ENCODE results near the gene LRFN2. TPM values are rescaled to one million over a fixed set of nuclear protein-coding genes. Genes with fewer than 3 reads are reported as not detected.

Gene LRFN2
- total RNA-seq = not detected

DNA sequence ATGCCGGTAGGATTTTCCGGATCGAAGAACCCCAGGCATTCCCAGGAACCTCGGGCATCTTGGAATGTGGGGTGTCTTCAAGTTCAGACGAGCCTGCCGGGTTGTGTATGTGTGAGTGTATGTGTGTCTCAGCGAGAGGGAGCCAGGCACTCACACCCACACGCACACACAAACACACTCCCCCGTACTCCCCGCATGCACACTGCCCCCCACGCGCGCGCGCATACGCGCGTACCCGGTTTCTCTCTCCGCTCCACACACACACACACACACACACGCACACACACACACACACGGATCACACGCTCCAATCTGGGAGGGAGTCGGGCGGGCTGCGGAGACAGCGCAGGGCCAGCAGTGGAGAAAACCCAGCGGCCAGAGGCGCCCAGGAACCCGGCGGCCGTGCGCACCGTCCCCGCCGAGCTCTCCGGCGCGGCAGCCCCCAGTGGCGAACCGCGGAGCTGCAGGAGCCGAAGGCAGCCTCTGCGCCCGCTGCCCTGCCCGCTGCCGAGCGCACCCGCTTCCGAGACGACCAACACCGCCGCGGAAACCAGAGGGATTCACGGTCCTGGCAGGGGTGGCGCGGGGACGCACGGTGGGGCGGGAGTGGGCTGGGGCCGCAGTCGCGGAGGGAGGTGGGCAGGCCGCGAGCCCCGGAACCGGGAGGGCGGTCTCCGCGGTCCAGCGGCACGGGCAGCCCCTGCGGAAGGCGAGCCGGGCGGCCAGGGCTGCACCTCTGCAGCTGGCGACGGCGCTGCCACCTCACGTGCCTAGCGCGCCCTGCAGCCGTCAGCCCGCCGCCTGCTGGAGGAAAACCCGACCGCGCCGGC, at the start of gene LRFN2:
TSS of gene LRFN2 (minus strand) at position 125 of the 830 bp plus-strand sequence.
- H3K36me3 Mint-ChIP-seq = no peaks in the 10 kb centered on the region
- DNase-seq (peak; percentile 73), ATAC-seq (peak; percentile 88)
- CTCF ChIA-PET = interaction anchor here (0.7 to 2.0 kb wide), 8 partner anchors 10 to 325 kb away, joined by 3 to 7 read pairs (median 3); no protein-coding TSS in a partner anchor
- H3K27me3 Mint-ChIP-seq = peaks cover 79% of the 10 kb centered on the region
- no peak within 1 kb of the TSS for H3K27ac Mint-ChIP-seq
- no peaks in the 10 kb centered on the region for H3K9me3 Mint-ChIP-seq (ENCODE audit: low read depth)
- H3K4me3 Mint-ChIP-seq = peak within 1 kb of the TSS; percentile 64
- peaks cover 18% of the 10 kb centered on the region for H3K4me1 Mint-ChIP-seq

DNA sequence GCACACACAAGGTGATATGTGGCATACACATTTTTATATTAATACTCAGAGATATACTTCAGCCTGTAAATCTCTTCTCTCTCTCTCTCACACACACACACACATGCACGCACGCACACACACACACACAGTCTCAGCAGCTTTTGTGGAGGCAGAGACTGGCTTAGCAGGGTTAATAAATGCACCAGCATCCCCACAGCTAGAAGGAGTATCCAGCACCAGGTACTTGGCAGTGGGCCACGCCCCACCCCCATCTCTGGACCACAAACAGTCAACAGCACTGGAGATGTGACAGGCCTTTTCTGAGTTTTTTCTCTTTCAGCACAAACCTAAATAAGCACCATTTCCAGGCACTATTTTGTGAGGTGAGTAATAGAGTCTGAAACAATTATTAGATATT, 47.3 kb upstream of the LRFN2 start:
- CTCF ChIA-PET = no interaction called here
- DNase-seq = no peak
- Mint-ChIP-seq H3K9me3 (ENCODE audit: low read depth) (no peaks in the 10 kb centered on the region), H3K4me3 (no peak overlapping the region), H3K36me3 (no peaks in the 10 kb centered on the region), H3K4me1 (no peaks in the 10 kb centered on the region), H3K27me3 (peaks cover 7% of the 10 kb centered on the region), H3K27ac (no peak overlapping the region)
- no peak for ATAC-seq

DNA sequence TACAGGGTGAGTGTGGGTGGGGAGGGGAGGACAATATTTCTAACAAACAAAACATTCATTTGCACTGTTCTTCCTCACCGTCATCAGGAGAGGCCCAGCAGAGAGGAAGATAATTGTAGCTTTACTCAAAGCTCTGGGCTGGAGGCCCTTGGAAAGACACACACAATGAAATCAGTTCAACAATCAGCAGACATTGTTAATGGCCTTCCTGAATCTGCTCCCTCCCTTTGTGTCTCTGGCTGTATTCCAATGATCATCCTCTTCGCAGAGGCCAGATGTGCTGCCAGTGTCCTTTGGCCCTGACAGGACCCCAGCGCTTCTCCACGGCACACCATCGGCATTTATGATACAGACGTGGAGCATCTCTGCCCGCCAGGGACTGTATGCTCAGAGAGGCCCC, 44.6 kb upstream of the LRFN2 start:
- Mint-ChIP-seq H3K9me3 (ENCODE audit: low read depth) (no peaks in the 10 kb centered on the region), H3K4me3 (no peak overlapping the region), H3K27me3 (peaks cover 7% of the 10 kb centered on the region), H3K36me3 (no peaks in the 10 kb centered on the region), H3K4me1 (no peaks in the 10 kb centered on the region), H3K27ac (no peak overlapping the region)
- DNase-seq (no peak), ATAC-seq (no peak)
- CTCF ChIA-PET = no interaction called here

DNA sequence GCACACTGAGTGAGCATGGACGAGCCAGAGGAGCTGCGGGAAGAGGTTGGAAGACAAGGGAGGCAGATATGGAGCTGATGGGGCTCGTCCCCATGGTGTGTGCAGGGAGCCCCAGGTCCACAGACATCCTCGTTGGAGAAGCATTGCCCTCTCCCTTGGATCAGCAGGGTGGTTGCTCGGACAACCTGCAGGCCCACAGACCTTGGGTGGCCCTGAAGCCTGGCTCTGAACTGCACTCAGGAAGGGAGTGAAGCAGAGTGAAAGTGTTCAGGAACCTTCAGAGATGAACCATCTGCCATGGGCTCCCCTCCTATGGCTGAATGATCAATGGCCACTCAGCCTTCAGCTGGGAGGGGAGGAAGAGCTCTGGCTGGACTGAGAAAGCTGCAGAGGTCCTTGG, 43.3 kb upstream of the LRFN2 start:
- Mint-ChIP-seq H3K27ac (no peak overlapping the region), H3K9me3 (ENCODE audit: low read depth) (no peaks in the 10 kb centered on the region), H3K27me3 (peaks cover 7% of the 10 kb centered on the region), H3K4me3 (no peak overlapping the region), H3K4me1 (no peaks in the 10 kb centered on the region), H3K36me3 (no peaks in the 10 kb centered on the region)
- no peak for DNase-seq
- CTCF ChIA-PET = no interaction called here
- no peak for ATAC-seq

DNA sequence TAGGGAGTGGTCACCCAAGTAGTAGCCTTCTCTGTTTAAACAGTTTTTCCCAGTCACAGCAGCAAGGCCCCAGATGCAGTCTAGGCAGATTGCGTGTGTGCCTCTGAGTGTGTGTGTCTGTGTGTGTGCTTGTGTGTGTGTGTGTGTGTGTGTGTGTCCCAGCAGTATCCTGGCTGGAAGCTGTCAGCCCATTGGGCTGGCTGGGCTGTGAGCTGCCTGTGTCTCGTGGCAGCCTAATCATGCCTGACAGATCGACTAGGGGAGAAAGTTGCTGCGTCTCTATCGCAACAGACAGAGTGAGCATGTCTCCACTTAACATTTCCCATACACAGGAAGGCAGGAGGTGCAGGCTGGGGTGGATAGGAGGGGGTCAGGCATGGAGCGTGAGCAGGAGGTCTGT, 42.9 kb upstream of the LRFN2 start:
- CTCF ChIA-PET = no interaction called here
- DNase-seq (no peak), ATAC-seq (no peak)
- Mint-ChIP-seq H3K4me1 (no peaks in the 10 kb centered on the region), H3K27me3 (peaks cover 7% of the 10 kb centered on the region), H3K4me3 (no peak overlapping the region), H3K36me3 (no peaks in the 10 kb centered on the region), H3K27ac (no peak overlapping the region), H3K9me3 (ENCODE audit: low read depth) (no peaks in the 10 kb centered on the region)

DNA sequence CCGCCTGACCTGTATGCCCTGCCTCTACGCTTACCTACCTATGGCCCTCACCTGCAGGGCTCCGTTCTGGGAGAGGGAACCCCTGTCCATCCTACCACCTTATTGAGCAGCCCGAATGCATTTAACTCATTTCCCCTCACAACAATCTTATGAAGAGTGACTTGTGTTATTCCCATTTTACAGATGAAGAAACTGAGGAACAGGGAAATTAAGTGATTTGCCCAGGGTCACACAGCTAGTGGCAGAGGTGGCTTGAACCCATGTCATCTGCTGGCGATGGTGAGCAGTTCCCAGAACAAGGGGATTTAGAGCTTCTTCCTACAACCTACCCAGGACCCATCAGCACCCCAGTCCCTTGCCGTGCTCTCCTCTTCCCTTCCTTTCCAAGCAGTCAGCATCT, 42.3 kb upstream of the LRFN2 start:
- DNase-seq = no peak
- Mint-ChIP-seq H3K4me3 (no peak overlapping the region), H3K9me3 (ENCODE audit: low read depth) (no peaks in the 10 kb centered on the region), H3K27ac (no peak overlapping the region), H3K4me1 (no peaks in the 10 kb centered on the region), H3K36me3 (no peaks in the 10 kb centered on the region), H3K27me3 (peaks cover 4% of the 10 kb centered on the region)
- CTCF ChIA-PET = no interaction called here
- no peak for ATAC-seq

DNA sequence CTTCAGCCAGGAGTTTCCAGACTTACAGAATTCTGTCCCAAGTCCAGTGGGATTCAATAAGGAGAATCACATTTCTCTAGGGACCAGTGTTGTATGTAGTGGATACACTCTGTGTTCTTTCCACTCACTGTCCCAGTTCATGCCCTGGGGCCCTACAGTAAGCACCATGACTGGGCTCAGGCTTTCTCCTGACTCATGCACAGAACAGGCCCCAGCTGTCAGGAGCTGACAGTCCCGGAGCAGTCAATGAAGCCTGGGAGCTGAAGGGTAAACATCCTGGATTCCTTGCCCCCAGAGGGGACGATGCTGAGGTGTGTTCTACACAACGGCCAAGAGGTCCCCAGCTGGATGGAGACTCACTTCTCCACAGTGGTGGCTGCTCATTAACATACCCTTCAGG, 40.2 kb upstream of the LRFN2 start:
- H3K36me3 Mint-ChIP-seq = no peaks in the 10 kb centered on the region
- H3K9me3 Mint-ChIP-seq (ENCODE audit: low read depth) = no peaks in the 10 kb centered on the region
- DNase-seq (no peak), ATAC-seq (no peak)
- CTCF ChIA-PET = no interaction called here
- peaks cover 3% of the 10 kb centered on the region for H3K27me3 Mint-ChIP-seq
- H3K4me3 Mint-ChIP-seq = no peak overlapping the region
- H3K27ac Mint-ChIP-seq = no peak overlapping the region
- H3K4me1 Mint-ChIP-seq = no peaks in the 10 kb centered on the region

DNA sequence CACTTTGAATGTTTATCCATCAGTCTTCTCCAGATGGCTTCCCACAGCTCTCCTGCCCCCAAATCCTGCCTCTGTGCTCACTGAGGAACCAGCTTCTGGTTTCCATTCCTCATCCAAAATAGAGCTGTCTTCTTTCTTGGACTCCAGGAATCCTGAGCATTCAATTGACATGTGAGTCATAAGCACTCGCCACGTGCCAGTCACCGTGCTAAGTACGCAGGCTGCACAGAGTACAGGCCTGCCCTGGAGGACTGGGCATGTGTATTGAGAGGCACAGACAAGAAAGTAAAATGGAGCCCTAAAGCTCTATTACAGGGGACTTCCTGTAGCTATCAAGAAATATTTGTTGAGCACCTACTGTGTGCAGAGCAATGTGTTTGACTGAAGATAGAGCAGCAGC, 39.7 kb upstream of the LRFN2 start:
- Mint-ChIP-seq H3K36me3 (no peaks in the 10 kb centered on the region), H3K9me3 (ENCODE audit: low read depth) (no peaks in the 10 kb centered on the region), H3K4me3 (no peak overlapping the region), H3K27me3 (peaks cover 3% of the 10 kb centered on the region), H3K27ac (no peak overlapping the region), H3K4me1 (no peaks in the 10 kb centered on the region)
- no peak for DNase-seq
- ATAC-seq = no peak
- CTCF ChIA-PET = interaction anchor here (1.0 kb wide), 1 partner anchor 39 kb away, joined by 3 read pairs; no protein-coding TSS in a partner anchor

DNA sequence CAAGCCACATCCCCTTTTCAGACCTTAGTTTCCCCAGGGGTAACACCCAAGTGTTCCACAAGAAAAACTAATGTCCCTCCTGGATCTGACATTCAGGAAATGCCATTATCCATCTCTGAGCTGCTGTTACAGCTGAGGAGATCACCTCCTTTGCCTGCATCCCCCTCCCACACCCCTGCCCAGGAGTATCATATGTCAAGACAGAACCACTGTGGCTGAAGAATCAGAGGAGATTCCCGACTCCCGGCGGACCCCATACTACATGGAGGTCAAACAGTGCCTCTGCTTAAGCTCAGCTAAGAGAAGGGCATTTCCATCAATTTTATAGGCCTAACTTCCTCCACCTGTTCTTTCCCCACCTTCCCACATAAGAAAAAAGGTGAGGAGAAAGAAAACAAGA, 36.8 kb upstream of the LRFN2 start:
- no peaks in the 10 kb centered on the region for H3K36me3 Mint-ChIP-seq

DNA sequence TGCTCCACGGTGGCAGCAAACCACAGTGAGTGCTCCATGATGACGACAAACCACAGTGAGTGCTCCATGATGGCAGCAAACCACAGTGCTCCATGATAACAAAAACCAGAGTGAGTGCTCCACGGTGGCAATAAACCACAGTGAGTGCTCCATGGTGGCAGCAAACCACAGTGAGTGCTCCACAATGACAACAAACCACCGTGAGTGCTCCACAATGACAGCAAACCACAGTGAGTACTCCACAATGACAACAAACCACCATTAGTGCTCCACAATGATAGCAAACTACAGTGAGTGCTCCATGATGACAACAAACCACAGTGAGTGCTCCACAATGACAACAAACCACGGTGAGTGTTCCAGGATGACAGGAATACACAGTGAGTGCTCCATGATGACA, 36.0 kb upstream of the LRFN2 start:
- H3K9me3 Mint-ChIP-seq (ENCODE audit: low read depth) = no peaks in the 10 kb centered on the region
- H3K27me3 Mint-ChIP-seq = peaks cover 6% of the 10 kb centered on the region
- no peaks in the 10 kb centered on the region for H3K4me1 Mint-ChIP-seq
- CTCF ChIA-PET = no interaction called here
- ATAC-seq (no peak), DNase-seq (no peak)
- H3K4me3 Mint-ChIP-seq = no peak overlapping the region
- no peak overlapping the region for H3K27ac Mint-ChIP-seq
- no peaks in the 10 kb centered on the region for H3K36me3 Mint-ChIP-seq

More for the DNA sequence above, 36.8 kb upstream of the LRFN2 start:
- Mint-ChIP-seq H3K4me1 (no peaks in the 10 kb centered on the region), H3K9me3 (ENCODE audit: low read depth) (no peaks in the 10 kb centered on the region), H3K27ac (no peak overlapping the region), H3K27me3 (peaks cover 4% of the 10 kb centered on the region), H3K4me3 (no peak overlapping the region)
- CTCF ChIA-PET = no interaction called here
- DNase-seq (no peak), ATAC-seq (no peak)

DNA sequence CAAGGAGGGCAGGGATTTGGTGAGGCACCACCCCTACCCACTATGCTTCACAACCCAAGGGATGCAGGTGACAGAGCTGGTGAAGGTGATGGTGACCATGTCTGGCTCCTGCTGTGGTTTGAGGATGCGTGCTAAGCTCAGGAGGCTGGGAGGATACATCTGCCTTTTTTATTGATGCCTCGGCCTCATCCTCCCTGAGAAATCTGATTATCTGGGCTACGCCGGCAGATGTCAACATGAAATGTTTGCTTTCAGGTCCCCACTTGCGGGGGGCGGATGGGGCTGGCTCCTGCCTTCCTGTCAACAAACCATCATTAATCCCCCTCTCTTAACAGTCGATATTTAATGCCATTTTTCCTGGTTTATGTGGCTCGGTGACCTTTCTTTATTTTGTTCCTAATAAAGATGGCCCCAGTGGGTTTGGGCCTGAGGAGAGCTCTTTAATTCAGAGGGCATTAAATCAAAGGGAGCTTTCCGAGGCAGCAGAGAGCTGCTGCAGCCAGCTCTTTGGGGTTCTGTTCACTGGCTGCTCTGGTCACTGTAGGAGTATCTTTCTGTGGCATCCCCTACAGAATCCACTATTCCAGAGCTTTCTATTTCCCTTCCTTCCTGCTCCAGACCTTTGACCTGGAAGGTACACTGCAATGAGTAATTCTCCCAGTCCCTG, 33.5 kb upstream of the LRFN2 start:
- H3K27me3 Mint-ChIP-seq = peaks cover 19% of the 10 kb centered on the region
- no peaks in the 10 kb centered on the region for H3K36me3 Mint-ChIP-seq
- ATAC-seq (no peak), DNase-seq (no peak)
- CTCF ChIA-PET = no interaction called here
- no peaks in the 10 kb centered on the region for H3K9me3 Mint-ChIP-seq (ENCODE audit: low read depth)
- no peak overlapping the region for H3K27ac Mint-ChIP-seq
- no peak overlapping the region for H3K4me3 Mint-ChIP-seq
- no peaks in the 10 kb centered on the region for H3K4me1 Mint-ChIP-seq

DNA sequence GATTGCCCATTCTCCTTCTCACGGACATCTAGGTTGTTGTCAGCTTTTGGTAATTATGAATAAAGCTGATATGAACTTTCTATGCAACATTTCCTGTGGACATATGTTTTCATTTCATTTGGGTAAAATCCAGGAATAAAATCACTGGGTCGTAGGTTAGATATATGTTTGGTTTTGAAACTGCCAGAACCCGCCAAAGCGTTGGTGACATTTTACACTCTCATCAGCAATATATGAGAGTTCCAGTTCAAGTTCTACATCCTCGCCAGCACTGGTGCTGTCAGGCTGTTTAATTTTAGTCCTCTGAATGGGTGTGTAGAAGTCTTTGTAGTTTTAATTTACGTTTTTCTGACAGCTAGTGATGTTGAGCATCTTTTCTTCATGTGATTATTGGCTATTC, 27.5 kb upstream of the LRFN2 start:
- Mint-ChIP-seq H3K27ac (no peak overlapping the region), H3K4me3 (no peak overlapping the region), H3K4me1 (no peaks in the 10 kb centered on the region), H3K9me3 (ENCODE audit: low read depth) (no peaks in the 10 kb centered on the region), H3K36me3 (no peaks in the 10 kb centered on the region), H3K27me3 (peaks cover 37% of the 10 kb centered on the region)
- CTCF ChIA-PET = no interaction called here
- DNase-seq = no peak
- ATAC-seq = no peak

DNA sequence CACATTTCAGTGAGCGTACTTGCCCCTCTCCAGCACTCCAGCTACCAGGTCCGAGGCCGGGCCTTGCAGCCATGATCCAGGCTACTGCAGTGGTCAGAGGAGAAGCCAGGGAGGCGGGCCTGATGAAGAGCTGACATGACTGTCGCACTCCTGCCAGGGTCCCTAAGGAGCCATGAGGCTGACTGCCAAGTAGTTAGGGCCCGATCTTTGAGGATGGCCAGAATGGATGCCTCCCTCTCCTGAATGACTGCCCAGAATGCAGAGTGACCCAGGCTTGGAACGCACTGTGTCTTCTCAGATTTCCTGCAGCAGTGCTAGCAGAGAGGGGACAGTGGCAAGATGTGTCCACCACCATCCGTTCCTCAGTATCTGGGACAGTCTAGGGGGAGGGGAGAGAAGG, 24.7 kb upstream of the LRFN2 start:
- Mint-ChIP-seq H3K27ac (no peak overlapping the region), H3K36me3 (no peaks in the 10 kb centered on the region), H3K27me3 (peaks cover 40% of the 10 kb centered on the region), H3K4me3 (no peak overlapping the region), H3K9me3 (ENCODE audit: low read depth) (no peaks in the 10 kb centered on the region), H3K4me1 (no peaks in the 10 kb centered on the region)
- CTCF ChIA-PET = no interaction called here
- ATAC-seq (no peak), DNase-seq (no peak)

DNA sequence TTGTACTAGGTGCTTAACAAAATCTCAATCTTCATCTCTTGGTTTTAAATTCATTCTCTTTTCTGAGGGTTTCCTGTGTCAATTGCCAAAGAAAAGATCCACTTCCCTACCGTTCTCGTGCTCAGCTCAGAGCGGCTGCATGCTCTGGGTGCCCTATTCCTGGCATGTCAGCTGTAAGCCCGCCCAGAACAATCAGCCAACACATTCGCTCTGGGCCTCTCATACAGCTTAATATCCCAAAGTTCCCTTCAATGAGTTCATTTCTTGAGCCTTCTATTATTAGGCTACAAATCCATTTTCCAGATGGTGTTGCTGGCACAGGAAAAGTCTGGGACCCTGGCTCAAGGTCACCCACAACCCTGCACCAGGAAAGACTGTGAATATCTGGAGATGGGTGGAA, 24.3 kb upstream of the LRFN2 start:
- Mint-ChIP-seq H3K27me3 (peaks cover 36% of the 10 kb centered on the region), H3K36me3 (no peaks in the 10 kb centered on the region), H3K4me3 (no peak overlapping the region), H3K9me3 (ENCODE audit: low read depth) (no peaks in the 10 kb centered on the region), H3K4me1 (no peaks in the 10 kb centered on the region), H3K27ac (no peak overlapping the region)
- CTCF ChIA-PET = no interaction called here
- no peak for ATAC-seq
- DNase-seq = no peak

Data from activated CD8-positive, alpha-beta memory T cell treated with anti-CD3 and anti-CD28 coated beads, Interleukin-2, amount 10 ng/mL, durations not matched to agents 7 days and 5 days (primary cell).